HG02852 (cell line): ENCODE results near the gene UMOD.

Experiments
- ATAC-seq: cut with Tn5 transposase; IDR thresholded peaks from one replicate; pipeline ENCODE4 v1.9.1; 2021; ENCODE audit warnings: mild to moderate bottlenecking, moderate library complexity; ENCODE audit not compliant: unreplicated experiment

UMOD gene

DNA sequence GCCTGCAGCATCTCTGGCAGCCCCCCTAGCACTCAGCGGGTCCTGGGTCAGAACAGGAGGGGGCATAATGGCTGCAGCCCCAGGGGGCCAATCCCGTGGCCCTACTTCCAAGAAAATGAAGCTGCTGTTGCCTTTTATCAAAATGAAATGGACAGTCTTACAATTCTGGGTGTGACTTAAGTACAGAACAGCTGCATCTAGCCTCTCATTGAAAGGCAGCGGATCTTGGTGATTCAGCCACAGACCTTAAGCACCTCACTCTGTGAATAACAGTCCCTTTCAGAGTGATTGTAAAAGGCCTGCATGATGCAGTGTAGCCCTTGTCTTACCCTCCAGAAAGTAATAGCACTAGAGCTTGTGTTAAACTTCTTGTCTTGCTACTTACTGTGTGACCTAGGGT, 11.5 kb upstream of the UMOD start:
- ATAC-seq, result no peak

DNA sequence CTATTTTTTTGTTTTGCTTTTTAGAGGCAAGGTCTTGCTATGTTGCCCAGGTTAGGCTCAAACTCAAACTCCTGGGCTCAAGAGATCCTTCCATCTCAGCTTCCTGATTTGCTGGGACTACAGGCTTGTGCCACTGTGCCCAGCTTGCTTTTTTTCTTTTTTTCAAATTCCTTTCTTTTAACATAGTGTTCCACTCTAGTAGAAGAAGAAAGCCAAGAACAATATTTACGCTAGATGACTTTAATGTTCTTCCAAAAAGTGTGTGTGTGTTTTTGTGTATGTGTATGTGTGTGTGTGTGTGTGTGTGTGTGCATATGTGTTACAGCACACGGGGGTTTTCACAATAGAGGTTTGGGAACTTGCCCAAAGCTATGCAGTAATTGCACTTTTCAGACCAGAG, 10.7 kb upstream of the UMOD start:
- no peak for ATAC-seq

DNA sequence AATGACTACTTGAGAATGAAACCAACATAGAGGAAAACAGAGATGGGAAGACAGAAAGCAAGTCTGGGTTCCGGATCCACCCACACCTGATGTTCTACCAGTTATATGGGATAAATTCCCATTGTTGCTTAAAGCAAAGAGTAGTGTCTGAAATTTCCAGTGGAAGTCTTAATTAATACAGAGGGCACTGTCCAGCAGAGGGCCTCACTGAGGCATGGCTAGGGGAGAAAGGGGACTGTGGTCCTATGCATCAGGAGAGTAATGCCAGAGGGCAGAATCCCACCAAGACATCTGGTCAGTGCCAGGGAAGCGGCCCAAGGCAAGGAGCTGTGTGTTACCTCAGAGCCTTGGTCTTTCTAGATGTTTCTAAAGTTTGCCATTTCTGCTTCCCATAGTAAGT, 7.5 kb upstream of the UMOD start:
- ATAC-seq, result no peak

DNA sequence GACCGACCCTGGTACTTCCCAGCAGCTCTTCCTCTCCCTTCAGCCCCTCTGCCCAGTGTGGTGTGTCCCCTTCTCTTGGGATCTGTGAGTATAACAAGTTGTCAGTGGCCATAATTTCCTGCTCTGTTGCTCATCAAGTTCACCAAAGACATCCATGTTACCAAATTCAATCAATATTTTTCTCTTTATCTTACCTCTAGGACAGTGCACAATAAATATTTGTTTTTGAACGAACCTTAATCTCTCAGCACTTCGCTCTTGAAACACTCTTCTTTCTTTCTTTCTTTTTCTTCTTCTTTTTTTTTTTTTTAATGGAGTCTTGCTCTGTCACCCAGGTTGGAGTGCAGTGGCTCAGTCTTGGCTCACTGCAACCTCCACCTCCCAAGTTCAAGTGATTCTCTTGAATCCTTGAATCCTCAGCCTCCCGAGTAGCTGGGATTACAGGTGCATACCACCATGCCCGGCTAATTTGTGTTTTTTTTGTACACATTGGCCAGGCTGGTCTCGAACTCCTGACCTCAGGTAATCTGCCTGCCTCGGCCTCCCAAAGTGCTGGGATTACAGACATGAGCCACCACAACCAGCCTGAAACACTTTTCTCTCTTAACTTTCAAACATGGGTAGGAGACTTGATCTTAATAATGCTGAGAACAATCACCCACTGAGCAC, 2.7 kb upstream of the UMOD start:
- ATAC-seq, result no peak

DNA sequence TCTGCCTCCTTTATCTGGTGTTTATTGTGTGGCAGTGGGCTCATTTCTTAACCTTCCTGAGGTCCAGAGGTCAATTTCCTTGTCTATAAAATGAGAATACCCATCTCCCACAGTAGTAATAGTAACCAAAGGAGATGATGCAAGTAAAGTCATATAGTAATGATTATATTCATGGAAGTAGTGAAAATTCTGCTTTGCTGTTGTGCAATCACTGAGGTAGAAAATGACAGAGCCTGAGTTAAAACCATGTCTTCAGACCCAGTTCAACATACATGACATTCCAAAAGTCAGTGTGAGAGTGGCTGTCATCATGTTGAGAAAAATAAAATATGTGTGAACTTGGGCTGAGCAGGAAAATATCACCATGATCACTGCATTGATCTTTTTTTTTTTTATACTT, 864 bp upstream of the UMOD start:
- ATAC-seq, result no peak

DNA sequence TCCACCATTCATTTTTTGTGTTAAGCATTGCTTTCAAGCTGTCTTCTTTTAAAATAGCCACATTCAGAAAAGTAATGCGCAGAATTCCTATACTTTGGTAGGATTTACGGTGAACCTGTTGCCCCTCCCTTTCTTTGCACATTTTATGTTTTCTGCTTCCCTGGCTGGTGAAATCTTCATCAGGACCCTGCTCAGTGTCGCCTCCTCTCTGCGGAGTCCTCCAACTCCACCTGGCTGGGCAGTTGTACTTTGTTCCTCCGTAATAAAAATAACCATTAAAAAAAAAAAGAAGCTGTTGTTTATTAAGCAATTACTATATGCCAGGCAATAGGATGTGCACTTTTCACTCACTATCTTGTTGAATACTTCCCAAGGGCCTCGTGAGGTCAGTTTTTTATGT, 2.9 kb downstream of the UMOD start:
- ATAC-seq, result no peak

DNA sequence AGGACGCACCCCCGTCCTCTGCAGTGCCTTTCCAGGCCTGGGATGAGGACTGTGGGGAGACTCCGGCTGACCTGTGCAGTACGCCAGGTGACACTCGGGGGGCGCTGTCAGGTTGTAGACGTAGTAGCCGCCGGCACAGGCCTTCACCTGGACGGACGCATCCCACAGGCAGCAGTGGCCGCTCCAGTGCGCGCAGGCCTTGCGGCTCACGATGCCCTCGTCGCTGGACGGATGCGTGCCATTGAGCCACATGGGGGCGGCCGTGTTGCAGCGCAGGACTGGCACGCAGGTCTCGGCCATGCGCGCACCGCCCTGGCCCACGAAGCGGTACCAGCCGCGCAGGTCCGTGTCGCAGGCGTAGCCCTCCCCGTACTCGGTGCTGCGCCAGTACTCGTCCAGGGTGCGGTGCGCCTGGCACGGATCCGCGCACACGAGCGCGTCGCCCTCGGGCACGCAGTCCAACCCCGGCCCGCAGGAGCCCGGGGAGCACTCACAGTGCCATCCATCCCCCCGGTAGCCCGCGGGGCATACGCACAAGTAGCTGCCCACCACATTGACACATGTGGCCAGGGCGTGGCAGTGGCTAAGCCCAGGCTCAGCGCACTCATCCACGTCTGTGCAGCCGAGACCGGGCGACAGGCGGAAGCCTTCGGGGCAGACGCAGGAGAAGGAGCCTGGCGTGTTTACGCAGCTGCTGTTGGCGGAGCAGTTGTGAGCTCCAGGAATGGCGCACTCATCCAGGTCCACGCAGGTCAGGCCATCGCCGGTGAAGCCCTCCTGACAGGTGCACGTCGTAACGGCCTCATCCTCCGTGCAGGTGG, 3.9 kb downstream of the UMOD start:
- ATAC-seq, result no peak

DNA sequence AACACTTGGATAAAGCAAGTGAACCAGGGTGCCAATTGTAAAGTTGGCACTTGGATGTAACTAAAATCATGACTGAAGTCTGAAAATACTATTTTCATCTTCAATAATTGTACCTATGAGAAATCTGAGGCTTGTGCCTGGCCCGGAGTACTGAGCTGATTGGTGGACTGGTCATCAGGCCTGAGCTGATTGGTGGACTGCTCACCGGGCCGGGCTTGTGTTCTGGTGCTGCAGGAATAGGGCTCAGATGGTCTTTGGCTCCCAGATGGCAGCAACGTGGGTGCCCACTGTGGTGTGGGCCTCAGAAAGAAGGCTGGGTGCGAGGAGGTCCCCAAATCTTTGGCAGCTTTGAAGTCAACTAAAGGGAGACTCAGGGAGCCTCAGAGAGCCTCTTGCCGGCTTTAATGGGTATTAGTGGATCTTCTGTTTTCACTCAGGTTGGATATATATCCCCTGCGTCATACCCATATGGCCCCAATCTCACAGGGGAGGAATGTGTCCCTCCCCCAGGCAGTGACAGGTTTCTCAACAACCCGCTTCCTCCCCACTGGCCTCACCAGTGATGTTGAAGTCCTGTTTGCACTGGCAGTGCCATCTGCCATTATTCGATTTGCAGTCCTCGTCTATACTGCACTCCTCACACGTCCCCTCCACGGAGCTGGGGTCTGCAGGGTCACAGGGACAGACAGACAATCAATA, 4.7 kb downstream of the UMOD start:
- no peak for ATAC-seq

DNA sequence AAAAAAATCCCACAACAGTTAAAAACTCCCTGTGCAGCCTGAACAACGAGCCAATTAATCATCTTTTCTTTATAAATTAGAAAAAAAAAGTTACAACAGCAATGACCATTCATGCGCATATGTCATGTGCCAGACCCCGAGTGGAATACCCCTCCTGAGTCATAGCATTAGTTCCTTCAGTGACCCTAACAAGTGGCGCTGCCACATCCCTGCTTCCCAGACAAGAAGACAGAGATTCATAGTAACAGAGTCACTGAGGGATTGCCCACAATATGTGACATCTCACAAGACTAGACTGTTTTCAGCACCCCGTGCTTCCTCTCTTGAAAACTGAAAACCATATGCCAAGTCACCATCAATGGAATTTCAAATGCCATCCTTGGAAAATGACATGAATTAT, 7.9 kb downstream of the UMOD start:
- ATAC-seq, result no peak

DNA sequence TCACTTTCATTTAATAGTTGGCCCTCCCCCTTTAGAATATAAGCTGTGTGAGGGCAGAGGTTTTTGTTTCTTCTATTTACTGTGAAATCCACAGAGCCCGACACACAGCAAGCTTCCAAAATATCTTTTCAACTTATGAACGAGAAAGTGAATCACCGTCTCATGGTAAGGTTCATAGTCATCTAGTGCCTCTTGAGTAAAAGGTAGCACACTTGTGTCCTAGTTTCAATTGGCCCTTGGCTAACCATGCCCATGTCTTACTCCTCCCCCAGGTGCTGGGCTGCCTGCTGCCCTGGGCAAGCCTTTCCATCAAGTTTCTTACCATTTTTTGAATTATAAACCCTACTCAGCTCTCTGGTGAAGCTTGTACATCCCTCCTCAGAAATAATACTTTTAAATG, 12.8 kb downstream of the UMOD start:
- ATAC-seq, result no peak

DNA sequence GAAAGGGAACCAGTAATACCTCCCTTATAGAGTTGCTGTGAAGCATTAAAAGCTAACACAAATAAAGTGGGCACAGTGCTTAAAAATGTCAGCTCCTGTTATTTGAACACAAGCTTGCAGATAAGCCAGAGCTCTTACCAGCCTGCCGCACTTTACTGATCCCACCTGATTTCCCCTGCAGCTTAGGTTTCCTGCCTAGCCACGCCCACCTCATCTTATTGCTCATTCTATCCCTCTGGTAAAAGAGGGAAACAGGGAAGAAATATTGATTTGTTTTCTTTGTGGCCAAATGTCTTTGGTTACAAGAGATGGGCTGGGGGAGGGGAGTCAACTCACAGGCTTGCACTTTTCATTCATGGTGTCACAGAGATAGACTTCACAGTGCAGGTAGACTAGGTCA, 15.6 kb downstream of the UMOD start:
- ATAC-seq, result no peak

DNA sequence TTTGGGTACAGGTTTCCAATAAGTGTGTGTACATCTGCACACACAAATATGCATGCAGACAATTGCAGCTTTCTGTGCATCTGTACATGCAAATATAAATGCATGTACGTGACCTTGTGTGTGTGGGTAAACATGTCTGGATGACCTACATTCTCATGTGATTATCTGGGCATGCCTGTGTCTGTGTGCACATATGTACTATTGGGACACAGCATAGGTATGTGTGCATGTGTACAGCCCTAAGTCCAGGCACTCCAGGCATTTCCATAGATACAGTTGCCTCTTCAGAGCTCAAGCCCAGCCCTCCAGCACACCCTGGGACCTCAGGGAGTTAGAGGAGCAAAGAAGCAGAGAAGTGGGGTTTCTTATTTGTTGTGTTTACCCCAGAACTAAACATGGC, 18.1 kb downstream of the UMOD start:
- ATAC-seq, result no peak

DNA sequence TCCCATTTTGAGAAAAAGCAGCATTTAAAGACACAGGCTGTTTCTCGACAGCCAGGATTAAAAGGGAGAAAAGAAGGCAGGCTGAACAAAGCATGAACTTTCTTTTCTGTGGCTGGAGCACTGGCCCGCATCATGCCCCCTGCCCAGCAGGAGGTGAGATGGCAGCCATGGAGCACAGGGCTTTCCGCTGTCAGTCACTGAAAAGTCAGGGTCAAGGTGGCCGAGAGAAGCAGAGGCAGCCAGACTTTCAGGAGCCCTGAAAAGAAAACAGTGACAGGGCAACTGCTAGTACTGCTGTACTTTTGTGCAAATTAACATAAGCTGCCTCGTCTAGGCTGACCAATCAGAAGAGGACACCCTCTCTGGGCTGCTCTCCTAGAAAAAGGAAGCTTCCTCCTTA, 19.4 kb downstream of the UMOD start:
- ATAC-seq, result no peak

DNA sequence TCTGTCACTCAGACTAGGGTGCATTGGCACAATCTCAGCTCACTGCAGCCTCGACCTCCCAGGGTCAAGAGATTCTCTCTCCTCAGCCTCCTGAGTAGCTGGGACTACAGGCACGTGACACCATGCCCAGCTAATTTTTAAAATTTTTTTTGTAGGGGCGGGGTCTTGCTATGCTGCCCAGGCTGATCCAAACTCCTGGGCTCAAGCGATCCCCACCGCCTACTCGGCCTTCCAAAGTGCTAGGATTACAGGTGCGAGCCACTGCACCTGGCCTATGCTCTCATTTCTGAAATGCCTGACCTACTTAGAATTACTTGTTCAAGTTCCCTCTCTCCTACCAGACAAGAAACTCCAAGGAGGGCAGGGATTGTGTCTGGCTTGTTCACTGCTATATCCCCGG, 20.1 kb downstream of the UMOD start:
- ATAC-seq, result no peak

DNA sequence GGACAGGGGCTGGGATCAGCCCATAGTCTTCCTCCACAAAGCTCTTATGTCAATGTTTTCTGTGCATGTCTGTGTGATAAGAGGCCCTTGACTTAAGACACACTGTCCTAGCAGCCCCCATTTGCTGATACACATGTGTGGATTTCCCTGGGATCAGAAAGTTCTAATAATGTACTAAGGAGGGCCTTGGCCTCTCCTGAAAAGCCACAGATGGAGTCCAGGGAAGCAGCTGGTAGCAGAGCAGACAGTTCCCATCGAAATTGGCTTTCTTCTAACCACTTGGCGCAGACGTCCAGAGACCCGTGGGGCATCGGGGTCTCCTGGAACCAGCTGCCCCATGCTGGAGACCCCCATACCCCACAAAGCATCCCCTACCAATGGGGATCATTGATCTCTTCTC, 20.9 kb downstream of the UMOD start:
- no peak for ATAC-seq

DNA sequence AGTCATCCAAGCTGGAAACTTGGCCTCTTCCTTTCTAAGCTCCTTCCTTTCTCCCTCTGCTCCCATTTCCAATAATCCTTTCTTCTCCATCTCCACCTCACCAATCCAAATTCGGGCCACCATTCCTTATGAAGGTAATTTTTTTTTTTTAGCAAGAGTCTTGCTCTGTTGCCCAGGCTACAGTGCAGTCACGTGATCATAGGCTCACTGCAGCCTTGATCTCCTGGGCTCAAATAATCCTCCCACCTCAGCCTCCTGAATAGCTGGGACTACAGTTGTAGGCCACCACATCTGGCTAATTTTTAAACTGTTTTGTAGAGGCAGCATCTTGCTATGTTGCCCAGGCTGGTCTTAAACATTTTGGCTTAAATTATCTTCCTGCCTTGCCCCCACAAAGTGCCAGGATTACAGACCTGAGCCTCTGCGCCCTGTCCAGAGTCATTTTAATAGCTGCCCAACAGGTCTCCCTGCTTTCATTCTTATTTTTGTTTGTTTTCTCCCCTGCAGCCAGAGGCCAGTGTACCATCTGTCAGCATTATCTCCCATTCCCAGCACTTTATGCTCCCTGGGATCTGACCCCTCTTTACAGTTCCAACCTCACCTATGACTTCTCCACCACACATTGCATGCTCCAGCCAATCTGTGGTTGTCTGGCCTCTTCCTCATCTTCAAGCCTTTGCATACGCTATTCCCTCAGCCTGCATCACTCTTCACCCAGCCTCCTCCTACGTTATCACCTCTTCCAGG, 22.9 kb downstream of the UMOD start:
- ATAC-seq, result no peak

DNA sequence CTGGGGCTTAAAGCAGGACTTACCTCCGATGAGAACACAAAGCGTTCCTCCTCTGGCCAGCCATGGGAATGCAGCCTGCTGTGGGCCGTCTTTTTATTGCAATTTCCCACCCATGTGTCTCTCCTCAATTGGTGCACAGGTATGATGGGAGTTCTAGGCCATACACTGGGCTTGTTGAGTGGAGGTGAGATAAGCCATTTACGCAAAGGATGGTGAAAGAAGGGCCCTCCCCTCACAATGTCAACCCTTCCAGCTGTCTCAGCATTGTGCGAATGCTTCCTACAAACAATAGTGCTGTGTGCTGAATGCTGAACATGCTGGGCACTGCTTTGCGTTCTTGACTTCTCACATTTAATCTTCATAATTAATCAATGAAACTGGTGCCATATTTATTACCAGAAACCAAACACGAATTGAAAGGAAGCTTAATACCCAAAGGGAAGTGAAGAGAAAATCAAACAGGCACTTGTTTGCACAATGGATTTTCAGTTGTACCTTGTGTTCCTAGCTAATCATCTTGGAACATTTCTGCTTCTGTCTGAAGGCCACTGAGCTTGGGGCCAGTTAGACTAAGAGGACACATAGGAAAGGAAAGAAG, 25.0 kb downstream of the UMOD start, which contains the start of gene GP2:
Gene GP2 (minus strand): TSS at position 70 of the 598 bp plus-strand sequence. CDS start 1,082 bp downstream, outside the sequence.
- no peak for ATAC-seq

DNA sequence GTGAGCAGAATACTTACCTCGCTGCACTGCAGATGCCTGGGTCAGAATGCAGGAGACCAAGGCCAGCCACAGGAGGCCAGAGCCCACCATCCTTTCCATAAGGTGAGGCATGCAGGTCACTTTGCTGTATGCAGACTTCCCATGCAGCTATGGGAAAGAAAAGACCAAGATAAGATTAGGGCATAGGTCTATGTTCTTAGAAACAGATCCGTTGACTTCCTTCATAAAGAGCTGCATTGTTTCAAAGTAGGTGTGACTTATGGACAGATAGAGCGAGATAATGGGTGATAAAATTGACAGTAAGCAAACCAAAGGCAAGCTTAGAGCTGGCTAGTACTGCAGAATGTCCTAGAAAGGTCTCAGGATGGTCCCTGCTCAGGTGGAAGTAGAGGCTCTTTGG, 26.2 kb downstream of the UMOD start:
- no peak for ATAC-seq

DNA sequence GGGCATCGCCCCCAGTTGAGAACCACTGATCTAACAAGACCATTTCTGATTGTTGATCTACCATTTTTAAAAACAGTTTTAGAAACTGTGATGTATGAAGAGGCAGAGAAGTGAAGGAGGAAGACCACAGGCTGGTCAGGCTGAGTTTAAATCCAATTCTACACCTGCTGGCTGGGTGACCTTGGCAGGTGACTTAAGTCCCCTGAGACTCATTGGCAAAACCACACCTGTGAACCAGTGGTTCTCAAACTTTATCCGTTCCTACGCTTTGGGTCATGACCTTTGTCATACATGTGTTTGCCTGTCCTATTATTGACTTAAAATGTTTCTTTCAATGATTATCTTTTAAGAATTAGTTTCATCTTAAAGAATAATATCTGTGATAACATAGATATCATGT, 27.5 kb downstream of the UMOD start:
- ATAC-seq, result no peak

DNA sequence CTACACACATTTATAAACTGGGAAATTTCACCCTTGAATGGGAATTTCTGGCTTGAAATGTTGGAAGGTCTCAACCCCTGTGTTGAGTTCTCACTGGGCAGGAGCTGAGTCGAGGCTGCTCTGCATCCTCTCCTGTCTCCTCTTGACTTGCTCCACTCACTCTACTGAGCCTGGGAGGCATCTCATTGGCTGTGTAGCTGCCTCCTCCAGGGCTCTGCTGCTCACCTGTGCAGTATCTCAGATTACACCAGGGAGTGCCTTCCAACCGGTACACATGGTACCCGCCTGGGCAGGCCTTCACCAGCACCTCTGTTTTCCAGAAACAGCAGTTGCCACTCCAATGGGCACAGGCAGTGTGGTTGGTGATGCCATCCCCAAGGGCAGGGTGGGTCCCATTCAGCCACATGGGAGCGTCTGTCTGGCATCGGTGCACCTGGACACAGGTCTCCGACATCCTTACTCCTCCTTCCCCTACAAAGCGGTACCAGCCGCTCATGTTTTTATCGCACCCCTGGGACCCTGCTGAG, 28.9 kb downstream of the UMOD start:
- ATAC-seq, result no peak

DNA sequence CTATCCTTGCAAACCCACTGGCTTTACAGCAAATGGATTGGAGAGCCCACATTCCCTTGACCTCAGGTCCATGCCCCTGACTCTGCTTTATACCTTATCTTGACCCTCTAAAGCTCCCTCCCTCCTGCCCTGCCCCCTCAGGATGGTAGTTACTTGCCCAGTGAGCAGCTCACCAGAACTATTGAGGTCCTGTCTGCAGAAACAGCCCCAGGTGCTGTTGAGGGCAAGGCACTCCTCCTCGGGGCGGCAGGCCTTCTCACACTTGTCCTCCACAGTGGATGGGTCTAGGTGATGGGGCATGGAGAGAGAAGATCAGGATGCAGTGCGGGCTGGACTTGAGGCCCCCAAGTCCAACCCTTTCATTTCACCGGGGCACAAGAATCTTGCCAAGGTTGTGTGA, 29.8 kb downstream of the UMOD start:
- no peak for ATAC-seq
